Activated CD4-positive, alpha-beta T cell treated with anti-CD3 and anti-CD28 coated beads, Interleukin-2, Interleukin-4, amounts not matched to agents 100 ng/mL and 50 ng/mL, durations not matched to agents 16 hours and 8 hours (primary cell): ENCODE measurements around the gene RP9.

Source experiments
- DNase-seq: peaks from one replicate; pipeline ENCODE4 v3.0.0-alpha.2; 2020; ENCODE audit warnings: low spot score

Gene RP9

GRCh38 chr7:33109005-33109757, at the start of gene RP9:
Gene RP9, minus strand, starts transcription at chr7:33109404. Its CDS starts 32 bp downstream, at chr7:33109372.
- DNase-seq: peak; percentile 76

GRCh38 chr7:33157781-33158180, 48.6 kb upstream of the RP9 start:
- DNase-seq: no peak

GRCh38 chr7:33157311-33157710, 48.1 kb upstream of the RP9 start:
- no peak for DNase-seq

GRCh38 chr7:33156441-33156840, 47.2 kb upstream of the RP9 start:
- no peak for DNase-seq

- DNase-seq: no peak
Observed at GRCh38 chr7:33155811-33156210, 46.6 kb upstream of the RP9 start.

- no peak for DNase-seq
Observed at GRCh38 chr7:33152087-33152486, 42.9 kb upstream of the RP9 start.

GRCh38 chr7:33145156-33145555, 36.0 kb upstream of the RP9 start:
- DNase-seq: no peak

- DNase-seq: no peak
Observed at GRCh38 chr7:33143996-33144718, 35.0 kb upstream of the RP9 start.

- DNase-seq: no peak
Observed at GRCh38 chr7:33142585-33142984, 33.4 kb upstream of the RP9 start.

GRCh38 chr7:33137103-33137502, 27.9 kb upstream of the RP9 start:
- DNase-seq: no peak

GRCh38 chr7:33130184-33130583, 21.0 kb upstream of the RP9 start:
- peak; percentile 33 for DNase-seq

GRCh38 chr7:33129806-33130153, 20.6 kb upstream of the RP9 start:
- no peak for DNase-seq

GRCh38 chr7:33128990-33129805, 20.0 kb upstream of the RP9 start, which contains the start of gene BBS9:
Gene BBS9, plus strand, starts transcription at chr7:33129564. Its CDS starts 16,689 bp downstream, at chr7:33146253.
- DNase-seq: peak; percentile 91

GRCh38 chr7:33128631-33128989, 19.4 kb upstream of the RP9 start:
- DNase-seq: no peak

- no peak for DNase-seq
Observed at GRCh38 chr7:33127085-33127484, 17.9 kb upstream of the RP9 start.

GRCh38 chr7:33118383-33118782, 9.2 kb upstream of the RP9 start:
- no peak for DNase-seq

- DNase-seq: no peak
Observed at GRCh38 chr7:33114976-33115375, 5.8 kb upstream of the RP9 start.

GRCh38 chr7:33111614-33112013, 2.4 kb upstream of the RP9 start:
- DNase-seq: no peak

- DNase-seq: no peak
Observed at GRCh38 chr7:33109758-33110238, 594 bp upstream of the RP9 start.

- peak; percentile 24 for DNase-seq
Observed at GRCh38 chr7:33108554-33109004, 625 bp downstream of the RP9 start.

- DNase-seq: peak; percentile 32
Observed at GRCh38 chr7:33107136-33108066, 1.8 kb downstream of the RP9 start.
